NB4 (cell line): Measurements from ENCODE around the gene MEF2D.

Source experiments
- DNase-seq: peaks from one replicate; pipeline ENCODE4 v3.0.0; 2010; ENCODE audit warnings: low read depth
- H3K4me3 ChIP-seq: one replicate; pipeline ENCODE4 v1.5.1; 2011; ENCODE audit warnings: mild to moderate bottlenecking, low read depth, low read length, moderate library complexity
- CTCF ChIP-seq: IDR thresholded peaks from one replicate; pipeline ENCODE4 v1.5.1; 2012; ENCODE audit warnings: low read depth, low read length
- MAX ChIP-seq: IDR thresholded peaks from 2 replicates; pipeline ENCODE4 v1.6.1; 2011; ENCODE audit warnings: low read depth, low read length
- MYC ChIP-seq: IDR thresholded peaks from 2 replicates; pipeline ENCODE4 v1.6.1; 2011; ENCODE audit warnings: low read depth, low read length
- POLR2A ChIP-seq: IDR thresholded peaks from 2 replicates; pipeline ENCODE4 v1.6.1; 2011; ENCODE audit warnings: mild to moderate bottlenecking; ENCODE audit not compliant: insufficient read length; ENCODE audit errors: extremely low read depth

Gene MEF2D

GRCh38 chr1:156438278-156438987 lies 62.1 kb downstream of the MEF2D start:
- no peak for TF ChIP-seq CTCF
- TF ChIP-seq POLR2A = no peak
- TF ChIP-seq MAX = no peak
- no peak for TF ChIP-seq MYC
- DNase-seq = no peak
- no peak overlapping the region for H3K4me3 ChIP-seq

DNA sequence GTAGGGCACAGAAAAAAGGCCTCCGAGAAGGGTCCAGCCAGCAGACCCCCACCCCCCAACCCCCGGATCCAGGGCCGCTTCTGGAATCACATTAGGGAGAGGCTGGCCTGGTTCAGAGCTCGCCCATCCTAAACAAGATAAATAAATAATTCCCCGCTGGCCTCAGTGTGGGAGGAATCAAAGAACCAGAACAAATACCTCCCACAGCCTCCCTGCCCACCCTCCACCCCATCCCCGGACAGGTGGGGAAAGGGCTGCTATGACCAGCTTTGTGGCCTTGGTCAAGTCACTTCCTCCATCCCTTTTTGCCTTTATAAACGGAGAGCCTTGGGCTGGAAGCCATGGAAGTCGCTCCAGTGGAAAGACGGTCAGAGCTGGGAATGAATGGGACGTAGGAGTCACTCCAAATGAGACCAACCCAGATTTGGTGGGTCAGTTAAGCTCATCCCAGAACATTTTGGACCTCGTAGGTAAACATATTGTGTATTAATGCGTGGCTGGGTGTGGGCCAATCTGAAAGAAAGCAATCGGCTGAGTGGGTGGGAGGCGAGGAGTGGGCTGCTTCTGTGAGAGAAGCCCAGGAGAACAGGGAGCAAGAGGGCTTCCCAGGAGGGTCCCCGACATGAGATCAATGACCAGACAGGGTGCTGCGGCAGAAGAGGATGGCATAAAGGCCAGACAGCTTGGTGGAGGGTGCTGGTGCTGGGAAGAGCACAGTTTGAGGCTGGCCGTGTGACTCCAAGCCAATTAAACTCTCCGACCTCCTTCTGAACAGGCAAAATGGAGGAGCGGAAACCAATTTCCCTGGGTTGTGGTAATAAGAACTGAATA lies 63.3 kb downstream of the MEF2D start:
- DNase-seq = no peak
- no peak overlapping the region for H3K4me3 ChIP-seq
- no peak for TF ChIP-seq MYC
- no peak for TF ChIP-seq POLR2A
- TF ChIP-seq CTCF = no peak
- no peak for TF ChIP-seq MAX

GRCh38 chr1:156436141-156437036 lies 64.2 kb downstream of the MEF2D start:
- no peak for DNase-seq
- TF ChIP-seq MAX (no peak), MYC (no peak), POLR2A (no peak), CTCF (no peak)
- H3K4me3 ChIP-seq = no peak overlapping the region

GRCh38 chr1:156435545-156436140 lies 64.9 kb downstream of the MEF2D start:
- no peak overlapping the region for H3K4me3 ChIP-seq
- DNase-seq = no peak
- no peak for TF ChIP-seq MAX
- no peak for TF ChIP-seq CTCF
- no peak for TF ChIP-seq POLR2A
- no peak for TF ChIP-seq MYC

- no peak for TF ChIP-seq CTCF
- TF ChIP-seq MYC = no peak
- no peak for TF ChIP-seq MAX
- TF ChIP-seq POLR2A = no peak
- DNase-seq = no peak
- H3K4me3 ChIP-seq = no peak overlapping the region
Measured at GRCh38 chr1:156434989-156435544, 65.5 kb downstream of the MEF2D start.
